GM18858 (cell line): ENCODE measurements around the gene LTC4S.
"Not testable (repeated sequence)": the region's sequence is repeated elsewhere in the genome, so short reads cannot be mapped to it uniquely, and the experiment has no call there.

Source experiments
- ATAC-seq: cut with Tn5 transposase; IDR thresholded peaks from one replicate; pipeline ENCODE4 v1.9.1; 2021; ENCODE audit not compliant: unreplicated experiment

The LTC4S gene

GRCh38 chr5:179769271-179769670 lies 24.5 kb upstream of the LTC4S start:
- no peak for ATAC-seq

- no peak for ATAC-seq
These were observed 24.0 kb upstream of the LTC4S start for GRCh38 chr5:179769796-179770195.

GRCh38 chr5:179771311-179771895 lies 22.4 kb upstream of the LTC4S start:
- ATAC-seq = no peak

- no peak for ATAC-seq
These were observed 21.4 kb upstream of the LTC4S start for GRCh38 chr5:179772351-179772750.

- ATAC-seq = no peak
These were observed 20.1 kb upstream of the LTC4S start for GRCh38 chr5:179773686-179774040.

GRCh38 chr5:179774442-179774841 lies 19.3 kb upstream of the LTC4S start:
- ATAC-seq = no peak

GRCh38 chr5:179776411-179776938 lies 17.3 kb upstream of the LTC4S start:
- ATAC-seq = no peak

- ATAC-seq = no peak
These were observed 16.3 kb upstream of the LTC4S start for GRCh38 chr5:179777456-179777855.

GRCh38 chr5:179777909-179778308 lies 15.9 kb upstream of the LTC4S start:
- no peak for ATAC-seq

GRCh38 chr5:179778591-179778990 lies 15.2 kb upstream of the LTC4S start:
- ATAC-seq = no peak

- no peak for ATAC-seq
These were observed 14.0 kb upstream of the LTC4S start for GRCh38 chr5:179779826-179780225.

GRCh38 chr5:179780362-179780761 lies 13.4 kb upstream of the LTC4S start:
- no peak for ATAC-seq

- no peak for ATAC-seq
These were observed 11.9 kb upstream of the LTC4S start for GRCh38 chr5:179781846-179782245.

- no peak for ATAC-seq
These were observed 10.7 kb upstream of the LTC4S start for GRCh38 chr5:179783128-179783527.

- ATAC-seq = no peak
These were observed 6.9 kb upstream of the LTC4S start for GRCh38 chr5:179786861-179787260.

GRCh38 chr5:179788193-179788854 lies 5.5 kb upstream of the LTC4S start:
- no peak for ATAC-seq

GRCh38 chr5:179789278-179789677 lies 4.5 kb upstream of the LTC4S start:
- ATAC-seq = not testable (repeated sequence)

- no peak for ATAC-seq
These were observed 1.7 kb upstream of the LTC4S start for GRCh38 chr5:179791881-179792611.

GRCh38 chr5:179792612-179793467 lies 946 bp upstream of the LTC4S start:
- ATAC-seq = no peak

GRCh38 chr5:179794171-179794570 lies 385 bp downstream of the LTC4S start:
- ATAC-seq = no peak

GRCh38 chr5:179794575-179794974 lies 789 bp downstream of the LTC4S start:
- no peak for ATAC-seq
